HG02852 (cell line): ENCODE data around the gene KIDINS220.
"Not testable (repeated sequence)": the region's sequence is repeated elsewhere in the genome, so short reads cannot be mapped to it uniquely, and the experiment has no call there.

Source experiments
- ATAC-seq: cut with Tn5 transposase; IDR thresholded peaks from one replicate; pipeline ENCODE4 v1.9.1; 2021; ENCODE audit warnings: mild to moderate bottlenecking, moderate library complexity; ENCODE audit not compliant: unreplicated experiment

Gene KIDINS220

GRCh38 chr2:8756716-8757115 lies 80.7 kb downstream of the KIDINS220 start:
- no peak for ATAC-seq

DNA sequence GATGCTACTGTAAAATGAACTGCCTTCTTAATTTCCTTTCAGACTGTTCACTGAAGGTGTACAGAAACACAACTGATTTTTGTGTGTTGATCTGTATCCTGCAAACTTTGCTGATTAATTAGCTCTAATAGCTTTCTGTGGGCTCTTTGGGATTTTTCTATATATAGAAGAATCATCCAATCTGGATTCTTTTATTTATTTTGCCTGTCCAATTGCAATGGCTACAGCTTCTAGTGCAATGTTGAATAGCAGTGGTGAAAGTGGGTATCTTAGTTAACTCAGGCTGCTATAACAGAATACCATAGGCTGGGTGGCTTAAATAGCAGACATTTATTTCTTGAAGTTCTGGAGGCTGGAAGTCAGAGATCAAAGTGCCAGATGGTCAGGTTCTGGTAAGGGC lies 81.2 kb downstream of the KIDINS220 start:
- no peak for ATAC-seq

- no peak for ATAC-seq
Observed at GRCh38 chr2:8754106-8754776, 83.2 kb downstream of the KIDINS220 start.

DNA sequence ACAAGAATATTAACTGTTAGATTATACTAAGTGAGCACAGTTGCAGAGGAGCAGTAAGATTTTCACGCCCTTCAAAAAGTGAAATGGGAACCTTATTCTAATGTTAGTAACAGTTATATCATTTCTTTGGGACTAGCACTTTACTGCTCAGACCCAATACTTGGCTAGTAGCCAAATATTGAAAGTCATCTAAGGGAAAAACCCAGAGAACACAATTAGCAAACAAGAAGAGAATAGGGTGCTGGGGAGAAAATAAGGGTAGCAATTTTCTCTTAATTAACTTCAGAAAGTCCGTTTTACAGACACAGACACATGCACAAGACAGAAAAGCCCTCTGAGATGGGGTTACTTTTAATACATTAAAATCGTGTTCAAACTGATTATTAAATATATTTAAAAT lies 83.8 kb downstream of the KIDINS220 start:
- ATAC-seq: no peak

DNA sequence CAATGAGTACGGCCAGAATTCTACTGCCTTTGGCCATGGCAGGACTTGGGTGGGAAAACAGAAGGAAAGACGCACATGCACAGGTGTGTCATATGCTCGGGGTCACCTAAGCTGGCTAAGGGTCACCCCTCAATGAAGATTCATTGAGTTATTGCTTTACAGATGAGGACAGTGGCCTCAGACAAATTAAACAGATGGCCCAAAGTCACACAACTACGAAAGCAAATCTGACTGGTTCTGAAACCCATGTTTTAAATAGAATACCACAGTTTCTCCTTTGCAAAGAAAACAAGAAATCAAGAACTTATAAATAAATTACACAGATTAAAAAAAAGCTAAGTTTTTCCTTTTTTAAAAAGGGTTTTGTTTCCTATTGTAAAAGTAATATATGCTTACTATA lies 85.0 kb downstream of the KIDINS220 start:
- ATAC-seq: peak; percentile 79

GRCh38 chr2:8750221-8750620 lies 87.2 kb downstream of the KIDINS220 start:
- ATAC-seq: no peak

DNA sequence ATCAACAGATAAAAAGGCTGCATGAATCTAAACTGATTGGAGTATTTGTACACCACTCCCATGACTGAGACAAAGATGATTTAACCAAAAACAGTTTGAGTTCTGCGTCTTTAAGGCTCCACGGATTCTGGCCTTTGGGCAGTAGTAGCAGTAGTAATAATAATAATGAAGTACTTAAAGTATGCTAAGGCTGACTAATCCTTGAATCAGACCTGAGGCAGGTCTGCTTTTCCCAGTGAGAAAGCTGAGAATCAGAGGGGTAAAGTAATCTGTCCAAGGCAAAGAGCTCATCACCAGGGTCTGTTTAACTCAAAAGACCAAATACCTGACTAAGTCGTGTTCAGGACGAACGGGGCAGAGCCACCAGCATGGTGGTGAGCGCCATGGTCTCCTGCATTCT lies 94.2 kb downstream of the KIDINS220 start:
- ATAC-seq: no peak

- no peak for ATAC-seq
Observed at GRCh38 chr2:8740136-8740535, 97.3 kb downstream of the KIDINS220 start.

DNA sequence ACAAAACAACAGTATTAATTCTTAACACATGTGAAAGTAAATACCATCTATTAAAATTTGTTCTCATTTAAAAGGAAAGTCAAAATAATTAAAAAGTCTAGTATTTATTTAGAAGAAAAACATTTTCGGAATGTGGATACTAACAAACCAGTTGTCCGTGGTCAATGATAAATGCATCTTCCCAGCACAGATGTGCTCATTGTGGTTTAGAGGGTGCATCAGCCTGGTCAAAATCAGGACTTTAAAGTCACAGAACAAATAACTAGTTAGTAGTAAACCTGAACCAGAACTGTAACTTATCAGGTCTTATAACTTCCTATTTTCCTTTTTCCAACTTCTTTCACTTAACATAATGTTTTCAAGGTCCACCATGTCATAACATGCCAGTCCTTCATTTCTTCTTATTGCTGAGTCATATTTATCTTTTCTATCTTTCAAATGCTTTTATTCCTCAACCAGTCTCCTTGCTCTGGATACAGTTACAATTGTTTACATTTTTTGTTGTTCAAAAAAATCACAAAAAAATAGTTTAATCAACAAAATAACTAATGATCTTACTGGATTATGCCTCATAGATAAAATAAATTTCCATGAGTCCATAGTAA lies 99.7 kb downstream of the KIDINS220 start:
- ATAC-seq: no peak

DNA sequence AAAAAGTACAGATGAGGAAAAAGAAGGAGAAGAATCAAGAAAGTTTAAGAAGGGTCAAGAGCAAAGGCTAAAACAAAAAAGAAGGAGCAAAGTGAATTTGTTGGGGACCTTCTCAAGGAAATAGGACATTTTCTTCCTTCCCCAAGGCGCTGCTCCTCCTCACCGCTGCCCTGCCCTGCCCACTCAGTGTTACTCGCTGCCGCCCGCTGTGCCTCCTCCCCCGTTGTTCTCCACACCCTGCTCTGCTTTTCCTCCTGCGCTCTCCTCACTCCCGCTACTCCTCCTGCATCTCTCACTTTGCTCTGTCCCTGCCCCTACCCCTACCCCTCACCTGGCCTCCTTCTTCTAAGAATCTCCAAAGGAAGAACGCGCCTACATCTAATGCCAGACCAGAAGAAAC lies 104.8 kb downstream of the KIDINS220 start:
- no peak for ATAC-seq

GRCh38 chr2:8729939-8730338 lies 107.5 kb downstream of the KIDINS220 start:
- no peak for ATAC-seq

DNA sequence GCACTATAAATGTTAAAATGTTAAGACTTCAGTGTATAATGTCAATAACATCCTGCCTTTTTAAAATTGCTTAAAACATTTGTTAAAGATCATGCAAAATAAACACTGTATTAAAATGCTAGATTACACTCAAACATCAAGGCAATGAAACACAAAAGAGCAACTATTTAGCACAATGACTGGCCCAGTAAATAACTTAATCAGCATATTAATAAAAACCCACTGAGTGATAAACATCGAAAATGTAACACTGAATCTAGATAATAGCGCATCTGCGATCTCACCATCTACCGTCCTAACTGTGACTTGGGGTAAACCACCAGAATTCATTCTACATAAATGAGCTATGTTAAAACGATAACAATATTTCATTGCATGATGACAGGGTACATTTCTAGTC lies 108.3 kb downstream of the KIDINS220 start:
- ATAC-seq: not testable (repeated sequence)

DNA sequence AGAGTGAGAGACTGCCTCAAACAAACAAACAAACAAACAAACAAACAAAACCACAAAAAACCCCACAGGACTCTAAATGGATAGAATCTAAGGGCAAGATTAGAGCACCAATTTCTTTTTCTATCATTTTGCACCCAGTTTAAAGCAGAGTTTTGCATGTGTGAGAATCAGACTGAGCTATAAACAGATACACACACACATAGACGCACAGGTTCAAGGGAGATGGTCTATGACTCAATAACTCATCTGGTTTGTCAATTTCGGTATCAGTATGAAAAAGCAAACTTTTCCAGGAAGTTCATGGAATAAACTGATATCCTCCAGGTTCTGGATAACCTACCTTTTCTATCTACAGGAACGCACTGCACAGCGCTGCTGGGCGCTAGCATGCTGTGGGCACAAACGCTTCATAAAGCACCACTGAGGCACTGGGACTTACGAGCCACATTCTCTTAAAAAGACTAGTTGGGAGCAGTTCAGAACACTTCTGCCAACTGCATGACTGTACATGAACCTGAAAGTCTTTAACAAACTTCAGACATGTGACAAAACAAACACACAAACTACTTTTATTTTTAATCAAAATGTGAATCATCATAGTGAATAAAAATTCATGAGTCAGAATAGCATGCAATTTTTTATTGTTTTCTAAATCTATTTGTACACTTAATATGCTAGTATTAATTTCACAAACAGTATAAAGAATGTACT lies 109.0 kb downstream of the KIDINS220 start:
- no peak for ATAC-seq

DNA sequence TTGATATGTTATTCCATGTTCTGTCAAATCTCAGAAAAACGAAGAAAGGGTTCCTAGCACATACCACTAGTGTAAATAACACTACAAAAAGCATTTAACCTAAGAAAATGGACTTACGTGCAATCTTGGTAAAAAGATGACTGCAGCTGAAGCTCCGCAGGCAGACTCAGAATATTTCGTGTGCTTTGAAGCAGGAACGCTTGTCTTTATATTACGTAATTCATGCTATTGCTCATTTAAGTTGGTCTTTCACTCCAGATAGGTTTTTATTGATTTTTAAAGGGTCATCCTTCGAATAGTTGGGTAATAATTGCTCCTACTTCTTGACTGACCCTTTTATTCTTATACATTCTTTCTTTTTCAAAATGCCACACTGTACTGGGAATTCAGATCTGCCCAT lies 111.6 kb downstream of the KIDINS220 start:
- no peak for ATAC-seq

DNA sequence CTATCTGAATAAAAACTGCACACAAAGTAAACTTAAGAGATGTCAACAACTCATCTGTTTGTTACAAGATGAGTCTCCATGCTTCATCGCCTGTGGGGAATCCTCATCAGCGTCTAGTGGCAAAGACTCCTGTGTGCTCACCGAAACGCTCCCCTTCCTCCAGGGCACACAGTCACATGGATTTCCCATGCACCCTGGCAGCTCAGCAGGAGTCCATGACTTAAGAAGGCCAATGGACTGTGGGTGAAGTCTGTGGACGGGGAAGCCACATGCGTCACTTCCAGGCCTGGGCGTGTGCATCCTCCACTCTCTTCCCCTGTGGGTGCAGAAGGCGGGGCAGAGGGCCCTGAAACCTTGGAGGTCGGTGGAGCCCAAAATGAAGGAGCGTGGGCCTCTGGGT lies 114.4 kb downstream of the KIDINS220 start:
- no peak for ATAC-seq

- ATAC-seq: no peak
Observed at GRCh38 chr2:8721410-8721809, 116.0 kb downstream of the KIDINS220 start.

- no peak for ATAC-seq
Observed at GRCh38 chr2:8720741-8721140, 116.7 kb downstream of the KIDINS220 start.

DNA sequence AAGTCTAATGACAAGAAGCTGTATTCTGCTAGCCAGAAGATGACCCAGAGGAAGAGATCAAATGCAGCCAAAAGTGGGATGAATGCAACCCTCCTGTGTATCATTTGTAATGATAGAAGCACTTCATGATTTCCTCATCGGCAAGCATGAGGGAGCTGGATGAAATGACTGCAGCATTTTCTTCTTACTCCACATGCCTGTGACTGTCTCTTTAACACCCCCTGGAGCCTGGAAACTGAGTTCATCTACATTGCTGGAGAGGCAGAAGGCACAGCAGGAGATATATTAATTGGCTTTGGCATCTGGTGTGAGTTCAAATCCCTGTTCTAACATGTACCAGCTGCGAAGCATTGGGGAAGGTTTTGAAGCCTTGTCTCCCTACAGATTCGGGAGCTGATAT lies 117.9 kb downstream of the KIDINS220 start:
- no peak for ATAC-seq

DNA sequence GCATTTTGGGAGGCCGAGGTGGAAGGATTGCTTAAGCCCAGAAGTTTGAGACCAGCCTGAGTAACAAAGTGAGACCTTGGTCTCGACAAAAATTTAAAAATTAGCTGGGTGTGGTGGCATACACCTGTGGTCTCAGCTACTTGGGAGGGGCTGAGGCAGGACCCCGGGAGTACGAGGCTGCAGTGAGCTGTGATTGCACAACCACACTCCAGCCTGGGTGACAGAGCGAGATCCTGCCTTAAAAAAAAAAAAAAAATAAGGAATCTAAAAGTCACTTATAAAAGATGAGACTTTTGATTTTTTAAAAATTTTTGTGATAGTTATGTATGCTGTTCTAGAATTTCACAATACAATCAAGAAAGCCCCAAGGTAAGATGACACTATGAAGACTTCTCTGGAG lies 122.4 kb downstream of the KIDINS220 start:
- no peak for ATAC-seq

DNA sequence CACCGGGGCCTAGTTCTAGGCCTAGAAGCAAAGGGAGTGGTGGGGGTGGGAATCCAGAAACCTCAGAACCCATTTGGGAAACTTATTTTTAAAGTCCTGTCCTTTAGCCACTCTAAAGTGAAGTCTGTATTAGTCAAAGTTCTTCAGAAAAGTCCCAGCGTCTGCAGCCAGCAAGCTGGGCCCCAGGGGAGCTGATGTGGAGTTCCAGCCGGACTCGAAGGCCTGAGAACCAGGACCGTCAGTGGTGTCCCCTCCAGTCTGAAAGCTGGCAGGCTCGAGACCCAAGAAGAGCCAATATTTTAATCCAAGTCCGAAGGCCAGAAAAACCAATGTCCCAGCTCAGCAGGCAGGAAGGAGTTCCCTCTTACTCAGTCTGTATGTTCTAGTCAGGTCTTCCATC lies 123.1 kb downstream of the KIDINS220 start:
- no peak for ATAC-seq

GRCh38 chr2:8710951-8711350 lies 126.5 kb downstream of the KIDINS220 start:
- no peak for ATAC-seq

DNA sequence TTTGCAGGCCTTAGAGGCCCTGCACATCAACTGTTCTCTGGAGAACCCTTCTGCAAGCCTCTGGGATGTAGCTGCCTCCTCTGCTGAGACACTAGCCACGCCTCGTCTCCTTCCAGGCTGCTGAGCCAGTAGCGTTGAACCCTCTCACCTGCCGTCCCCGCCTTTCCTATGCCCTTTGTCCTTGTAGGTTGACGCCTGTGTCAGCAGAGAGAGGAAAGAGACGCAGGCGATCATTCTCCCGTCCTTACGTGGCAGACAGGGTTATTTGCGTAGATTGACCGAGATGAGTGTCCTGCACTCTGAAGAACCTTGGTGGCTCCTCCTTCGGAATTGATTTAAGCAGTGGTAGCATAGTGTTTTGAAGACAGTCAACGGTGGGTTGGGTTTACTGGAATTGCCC lies 127.8 kb downstream of the KIDINS220 start:
- ATAC-seq: no peak
